HG03439 (cell line): ENCODE results near the gene C1orf146.
"Not testable (repeated sequence)": the region's sequence is repeated elsewhere in the genome, so short reads cannot be mapped to it uniquely, and the experiment has no call there.

Source experiments
- ATAC-seq: cut with Tn5 transposase; IDR thresholded peaks from one replicate; pipeline ENCODE4 v1.9.1; 2021; ENCODE audit warnings: mild to moderate bottlenecking, moderate library complexity; ENCODE audit not compliant: unreplicated experiment

C1orf146 gene

GRCh38 chr1:92273039-92273438 is 55.3 kb downstream of the C1orf146 start:
- no peak for ATAC-seq

- no peak for ATAC-seq
Measured at GRCh38 chr1:92274939-92275338, 57.2 kb downstream of the C1orf146 start.

GRCh38 chr1:92276082-92276481 is 58.4 kb downstream of the C1orf146 start:
- no peak for ATAC-seq

GRCh38 chr1:92277105-92277723 is 59.5 kb downstream of the C1orf146 start:
- ATAC-seq, result no peak

- not testable (repeated sequence) for ATAC-seq
Measured at GRCh38 chr1:92279781-92280180, 62.1 kb downstream of the C1orf146 start.

GRCh38 chr1:92281411-92281810 is 63.7 kb downstream of the C1orf146 start:
- not testable (repeated sequence) for ATAC-seq

GRCh38 chr1:92291372-92291999 is 73.8 kb downstream of the C1orf146 start:
- no peak for ATAC-seq
